H1 (cell line): Measurements from ENCODE around the gene RNF144A. TPM values are rescaled to one million over a fixed set of nuclear protein-coding genes. Genes with fewer than 3 reads are reported as not detected.

ENCODE experiments used
- CHD7 ChIP-seq: fragments of 300-600 bp; sonication (generic); IDR thresholded peaks from 2 replicates; pipeline ENCODE4 v1.7.1; 2012; ENCODE audit warnings: low read length, moderate library complexity, mild to moderate bottlenecking, inconsistent platforms; ENCODE audit not compliant: insufficient replicate concordance
- EP300 ChIP-seq, 2 experiments: IDR thresholded peaks; 1 replicate in 1 of 2; 2 replicates in 1 of 2; pipeline ENCODE4 v1.6.1; 2011 to 2012; ENCODE audit warnings: low read depth in 2 of 2, low read length in 2 of 2, mild to moderate bottlenecking in 2 of 2, borderline replicate concordance in 1 of 2, inconsistent platforms in 1 of 2, moderate library complexity in 1 of 2
- POU5F1 ChIP-seq: IDR thresholded peaks from 2 replicates; pipeline ENCODE4 v1.6.1; 2011; ENCODE audit warnings: low read depth, mild to moderate bottlenecking, low read length, moderate library complexity
- polyA plus RNA-seq, 7 experiments: library from polyadenylated mRNA; depleted of rRNA in 3 of 7; stranded (reverse) in 5 of 7; unstranded in 2 of 7; fragments of >200 nt in 5 of 7; fragments of 200-250 nt in 2 of 7; gene quantifications; 1 replicate in 5 of 7; 2 replicates in 1 of 7; 4 replicates in 1 of 7; pipeline versions ENCODE4 v1.2.1 to v1.2.3, GENCODE V29; 2011 to 2013; ENCODE audit warnings: missing spikeins in 2 of 7, mixed read lengths in 2 of 7
- total RNA-seq: library from RNA; stranded (reverse); fragmentation: NEBNext Ultra II Directional; extraction: Animal tissue kit (Norgen Biotek cat#: 25700); gene quantifications from 2 replicates; pipeline ENCODE4 v1.2.1, GENCODE V29; 2021

The RNF144A gene
- total and polyA plus RNA-seq, 2 of the 8 experiments (the other 6 are each of a cell fraction or from before 2014, with no cell fraction given), result 14.0 to 15.0 TPM

DNA sequence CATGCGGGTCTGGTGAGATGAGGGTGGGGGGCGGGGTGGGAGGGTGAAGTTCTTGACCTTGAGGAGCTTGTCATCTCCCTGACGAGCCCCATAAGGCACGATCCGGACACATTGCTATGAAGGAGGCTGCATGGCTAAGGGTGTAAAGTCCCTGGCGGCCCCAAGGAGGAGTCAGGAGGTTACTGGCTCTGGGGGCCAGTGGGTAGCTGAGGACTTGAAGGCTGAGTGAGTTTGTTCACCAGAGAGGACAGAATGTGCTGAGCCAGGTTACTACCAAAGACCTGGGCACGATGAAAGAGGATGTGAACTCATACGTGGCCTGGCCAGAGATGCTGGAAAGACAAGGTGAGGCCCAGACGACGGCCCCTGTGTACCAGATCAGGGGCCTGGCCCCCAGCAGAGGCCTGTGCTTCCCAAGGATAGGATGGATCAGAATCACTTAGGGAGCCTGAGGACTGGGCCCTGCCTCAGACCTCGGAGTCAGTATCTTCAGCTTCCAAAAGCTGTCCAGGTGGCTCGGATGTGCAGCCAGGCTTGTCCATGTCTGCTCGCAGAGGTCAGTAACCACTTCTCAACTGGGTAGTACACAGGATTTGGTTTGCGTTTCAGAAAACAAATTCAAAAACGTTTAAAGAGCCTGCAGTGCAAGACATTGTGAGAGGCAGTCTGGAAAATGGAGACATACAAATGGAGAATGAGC is 110.9 kb downstream of the RNF144A start (continued):
- TF ChIP-seq EP300 (IDR thresholded peaks at IDR 0.05; ENCODE audit: borderline replicate concordance in 1 of 2, low read depth in 2 of 2, low read length in 2 of 2), result no peak
- TF ChIP-seq CHD7, result no peak
- TF ChIP-seq POU5F1, result no peak
